K562 (cell line): ENCODE results near the gene TUBA4B. TPM values are rescaled to one million over a fixed set of nuclear protein-coding genes. Genes with fewer than 3 reads are reported as not detected.

Source experiments
- ATAC-seq: fragments of 200-7000 bp; cut with Tn5 transposase; 3 replicates; pipeline ENCODE4 v1.9.1; 2020; ENCODE audit warnings: moderate library complexity
- BruUV-seq: library from RNA; stranded (reverse); fragments of 400-500 nt; replicated peaks from 2 replicates; lab custom pipeline; 2021; lab: Mats Ljungman, UMichigan
- CTCF ChIA-PET: fragments of 300-600 bp; formaldehyde crosslinking; extraction: SDS; loops from one replicate; lab custom pipeline; 2021; ENCODE audit warnings: low intra/inter-chr PET ratio; lab: Yijun Ruan, JAX
- POLR2A ChIA-PET: fragments of 300-600, 350-650 bp; sonication (Branson Sonifier 250); formaldehyde crosslinking; extraction: SDS; loops from one replicate; lab custom pipeline; 2021; ENCODE audit warnings: antibody characterized with exemption, inconsistent platforms; lab: Yijun Ruan, JAX
- DNase-seq, 4 experiments: peaks; one replicate each; pipeline versions ENCODE4 v3.0.0 to v3.0.0-alpha.2; 2011 to 2018; ENCODE audit warnings: low spot score in 3 of 4, mixed read lengths in 3 of 4; ENCODE audit errors: extremely low read depth in 1 of 4
- FAIRE-seq: peaks from 2 replicates; lab custom pipeline; 2011; peaks lifted over from hg19 to GRCh38; lab: Jason Lieb, UNC
- H2AFZ ChIP-seq: 2 replicates; pipeline ENCODE4 v1.6.0; 2011; ENCODE audit warnings: low read depth, low read length, control low read depth, inconsistent platforms
- H3K27ac ChIP-seq: fragments of 200-600 bp; 3 replicates; pipeline ENCODE4 v1.8.0; 2011; ENCODE audit warnings: low read depth, mild to moderate bottlenecking, control low read depth, inconsistent platforms, low read length, moderate library complexity, mixed read lengths; ENCODE audit errors: extremely low read depth
- H3K27me3 ChIP-seq, 2 experiments: fragments of 300-600 bp in 1 of 2; 2 replicates in 1 of 2; 3 replicates in 1 of 2; pipeline versions ENCODE4 v1.6.0 to v1.8.0; 2011; ENCODE audit warnings: inconsistent platforms in 2 of 2, low read length in 2 of 2, mild to moderate bottlenecking in 1 of 2, mixed read lengths in 1 of 2, moderate library complexity in 1 of 2; ENCODE audit not compliant: control insufficient read depth in 2 of 2, insufficient read depth in 2 of 2
- H3K36me3 ChIP-seq: fragments of 300-600 bp; 3 replicates; pipeline ENCODE4 v1.8.0; 2011; ENCODE audit warnings: mild to moderate bottlenecking, low read length, inconsistent platforms; ENCODE audit not compliant: control insufficient read depth, insufficient read depth
- H3K4me1 ChIP-seq, 2 experiments: fragments of 200-600 bp in 1 of 2; replicated peaks in 1 of 2; 2 replicates in 1 of 2; 3 replicates in 1 of 2; pipeline versions ENCODE4 v1.5.1 to v1.8.0; 2011; ENCODE audit warnings: inconsistent platforms in 2 of 2, low read length in 2 of 2, mild to moderate bottlenecking in 1 of 2, mixed read lengths in 1 of 2, moderate library complexity in 1 of 2; ENCODE audit not compliant: control insufficient read depth in 2 of 2, insufficient read depth in 2 of 2
- H3K4me2 ChIP-seq: 2 replicates; pipeline ENCODE4 v1.6.1; 2011; ENCODE audit warnings: low read length, control low read depth, inconsistent platforms, mixed read lengths; ENCODE audit not compliant: insufficient read depth
- H3K4me3 ChIP-seq: fragments of 200-600 bp; sonication (generic), shearing (Covaris generic); 2 replicates; pipeline ENCODE4 v1.5.1; 2016; ENCODE audit warnings: control low read depth, inconsistent platforms
- H3K79me2 ChIP-seq: fragments of 200-600 bp; 3 replicates; pipeline ENCODE4 v1.8.0; 2011; ENCODE audit warnings: low read length, inconsistent platforms; ENCODE audit not compliant: control insufficient read depth, insufficient read depth
- H3K9ac ChIP-seq, 2 experiments: 2 replicates each; pipeline versions ENCODE4 v1.6.0 to v1.6.1; 2011; ENCODE audit warnings: low read depth in 2 of 2, low read length in 2 of 2, control low read depth in 1 of 2, inconsistent platforms in 1 of 2, mild to moderate bottlenecking in 1 of 2, mixed read lengths in 1 of 2; ENCODE audit not compliant: insufficient read depth in 1 of 2
- H3K9me1 ChIP-seq: one replicate; pipeline ENCODE4 v1.6.0; 2011; ENCODE audit warnings: inconsistent platforms, mild to moderate bottlenecking, low read length, moderate library complexity; ENCODE audit not compliant: control insufficient read depth, insufficient read depth
- H3K9me3 ChIP-seq: replicated peaks from 2 replicates; pipeline ENCODE4 v1.5.1; 2011; ENCODE audit warnings: low read depth, low read length, inconsistent platforms; ENCODE audit not compliant: control insufficient read depth, insufficient read depth
- H4K20me1 ChIP-seq: replicated peaks from 2 replicates; pipeline ENCODE4 v1.6.1; 2011; ENCODE audit warnings: low read length, inconsistent platforms, mixed read lengths; ENCODE audit not compliant: control insufficient read depth, insufficient read depth
- ARID4B ChIP-seq: sonication (generic); formaldehyde crosslinking; IDR thresholded peaks from 2 replicates; pipeline ENCODE4 v1.8.0; 2022; ENCODE audit warnings: mild to moderate bottlenecking, missing genetic modification reagents
- C11orf30 ChIP-seq: fragments of 450-650 bp; IDR thresholded peaks from 2 replicates; pipeline ENCODE4 v1.6.1; 2016; ENCODE audit warnings: low read depth, mild to moderate bottlenecking
- GATAD2A ChIP-seq: fragments of 450-650 bp; IDR thresholded peaks from 2 replicates; pipeline ENCODE4 v1.6.1; 2017
- MITF ChIP-seq: IDR thresholded peaks from 2 replicates; pipeline ENCODE4 v1.6.1; 2014; ENCODE audit warnings: antibody characterized with exemption
- NCOA4 ChIP-seq: fragments of 450-650 bp; IDR thresholded peaks from 2 replicates; pipeline ENCODE4 v1.6.1; 2018; ENCODE audit warnings: mild to moderate bottlenecking; ENCODE audit not compliant: partially characterized antibody
- NFYB ChIP-seq: IDR thresholded peaks from 2 replicates; pipeline ENCODE4 v1.6.1; 2011; ENCODE audit warnings: mild to moderate bottlenecking, moderate library complexity; ENCODE audit not compliant: insufficient read length; ENCODE audit errors: extremely low read depth
- PHF8 ChIP-seq: fragments of 200-600 bp; sonication (generic); IDR thresholded peaks from 2 replicates; pipeline ENCODE4 v1.6.1; 2012; ENCODE audit warnings: mixed run types, mild to moderate bottlenecking, inconsistent platforms, low read length, moderate library complexity, borderline replicate concordance
- RUNX1 ChIP-seq: sonication (generic); IDR thresholded peaks from 2 replicates; pipeline ENCODE4 v1.6.1; 2016; ENCODE audit warnings: antibody characterized with exemption, low read depth
- SRF ChIP-seq, 2 experiments: fragments of 250-450, 450-650 bp in 1 of 2; sonication (Bioruptor Pico) in 1 of 2; sonication (generic) in 1 of 2; formaldehyde crosslinking; IDR thresholded peaks; 2 replicates each; pipeline versions ENCODE4 v1.5.0 to v1.5.1; 2020 to 2022; ENCODE audit warnings: mild to moderate bottlenecking in 1 of 2, missing genetic modification reagents in 1 of 2
- SRSF7 ChIP-seq: fragments of 200-400 bp; formaldehyde crosslinking; optimal IDR thresholded peaks from 2 replicates; pipeline ENCODE3; 2017; ENCODE audit warnings: mild to moderate bottlenecking, low read depth, low read length
- TCF7L2 ChIP-seq: fragments of 150-350 bp; IDR thresholded peaks from 2 replicates; pipeline ENCODE4 v1.6.1; 2016; ENCODE audit warnings: low read depth, mild to moderate bottlenecking, low read length, moderate library complexity
- TEAD2 ChIP-seq: fragments of 450-650 bp; IDR thresholded peaks from 2 replicates; pipeline ENCODE4 v1.6.1; 2016; ENCODE audit warnings: missing genetic modification characterization, control low read depth, missing compliant biosample characterization
- ZNF384 ChIP-seq: IDR thresholded peaks from 2 replicates; pipeline ENCODE4 v1.6.1; 2012; ENCODE audit warnings: low read depth, low read length, improper control_type of control experiment
- ZNF79 ChIP-seq: fragments of 250-450 bp; sonication (Bioruptor Pico); IDR thresholded peaks from 2 replicates; pipeline ENCODE4 v1.4.0; 2020; ENCODE audit warnings: low read depth, mild to moderate bottlenecking, moderate library complexity
- WGBS: fragments of 100-300 bp; shearing (Covaris generic); methylation state at CpG from one replicate; pipeline ENCODE4 v1.1.6; 2016; ENCODE audit warnings: low coverage, mixed read lengths; ENCODE audit not compliant: insufficient coverage; ENCODE audit errors: missing lambda C conversion rate; 5-methylcytosine and 5-hydroxymethylcytosine counted together
- in situ Hi-C: fragments of 300-500 bp; cut with MboI; formaldehyde crosslinking; loops from 4 replicates; pipeline ENCODE4 v1.15.0; 2018; ENCODE audit warnings: inconsistent platforms, mixed read lengths
- intact Hi-C: fragments of 100-400 bp; cut with micrococcal nuclease; formaldehyde crosslinking; loops from 2 replicates; pipeline ENCODE4 v1.14.2; 2022
- polyA plus RNA-seq, 8 experiments: library from polyadenylated mRNA; depleted of rRNA in 4 of 8; stranded (reverse) in 5 of 8; unstranded in 3 of 8; fragments of >200 nt; fragmentation: Nextera tagmentation in 2 of 8; fragmentation: Illumina TruSeq in 1 of 8; extraction: Ambion mirVana in 2 of 8; extraction: Trizol in 1 of 8; gene quantifications; 2 replicates each; pipeline versions ENCODE4 v1.2.1 to v1.2.3, GENCODE V29; 2011 to 2014; ENCODE audit warnings: inconsistent platforms in 1 of 8, missing spikeins in 1 of 8
- total RNA-seq, 7 experiments: library from RNA; depleted of rRNA in 6 of 7; stranded (reverse); fragments of >200 nt in 6 of 7; fragmentation: Illumina TruSeq in 2 of 7; extraction: Trizol in 2 of 7; gene quantifications; 2 replicates each; pipeline versions ENCODE4 v1.2.1 to v1.2.3, GENCODE V29; 2011 to 2021; ENCODE audit warnings: low replicate concordance in 1 of 7
- TF ChIP-seq, protein P1 (sequence below): fragments of 450-650 bp; formaldehyde crosslinking; IDR thresholded peaks from 2 replicates; pipeline ENCODE4 v1.4.0; 2020; ENCODE audit warnings: mild to moderate bottlenecking

The TUBA4B gene
- total and polyA plus RNA-seq, 9 of the 15 experiments (the other 6 are each of a cell fraction or from before 2014, with no cell fraction given): 0.04 TPM; not detected in 8

- TF ChIP-seq C11orf30 (no peak), ZNF384 (no peak), TCF7L2 (no peak), ZNF79 (CRISPR knock-in tag) (no peak), PHF8 (no peak)
- TF ChIP-seq, all 486 proteins: peak for 0
Observed at GRCh38 chr2:219291910-219292490, 39.0 kb downstream of the TUBA4B start (continued).

DNA sequence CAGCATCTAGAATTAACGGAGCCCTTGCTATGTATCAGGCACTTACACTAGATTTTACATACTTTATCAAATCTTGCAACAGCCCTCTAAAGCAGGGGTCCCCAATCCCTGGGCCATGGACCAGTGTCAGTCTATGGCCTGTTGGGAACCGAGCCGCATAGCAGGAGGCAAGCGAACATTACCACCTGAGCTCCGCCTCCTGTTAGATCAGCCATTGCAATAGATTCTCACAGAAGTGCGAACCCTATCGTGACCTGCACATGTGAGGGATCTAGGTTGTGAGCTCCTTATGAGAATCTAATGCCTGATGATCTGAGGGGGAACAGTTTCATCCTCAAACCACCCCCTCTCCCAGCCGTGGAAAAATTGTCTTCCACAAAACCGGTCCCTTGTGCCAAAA is 39.6 kb downstream of the TUBA4B start:
- Histone ChIP-seq H3K9me1 (no peaks in the 10 kb centered on the region), H2AFZ (no peak overlapping the region), H3K27ac (no peak overlapping the region), H3K79me2 (no peaks in the 10 kb centered on the region), H4K20me1 (no peaks in the 10 kb centered on the region), H3K9me3 (no peaks in the 10 kb centered on the region), H3K4me1 (peaks cover 31 to 62% of the 10 kb centered on the region in 2 experiments), H3K27me3 (no peaks in the 10 kb centered on the region), H3K9ac (no peak overlapping the region), H3K4me2 (no peak overlapping the region), H3K4me3 (no peak overlapping the region), H3K36me3 (no peaks in the 10 kb centered on the region)
- FAIRE-seq (no peak), ATAC-seq (no peak), DNase-seq (no peak)
- ChIA-PET POLR2A (interaction anchor here (1.9 kb wide), 1 partner anchor 13 kb away, joined by 6 read pairs; the partner anchor contains the start of gene DNAJB2), CTCF (no interaction called here)
- 94% methylated on average over 3 of the region's 9 CpGs for WGBS
- intact Hi-C loops (no loop called here), in situ Hi-C loops (loop anchor here (5.0 kb wide), 1 partner anchor 120 kb away; the partner anchor contains the start of gene SLC23A3)
- BruUV-seq: no TSS peak
- TF ChIP-seq TEAD2 (tag) (no peak), SRF (CRISPR knock-in tag; IDR thresholded peaks at IDR 0.05) (no peak), ARID4B (CRISPR knock-in tag) (no peak), GATAD2A (no peak), NCOA4 (no peak), RUNX1 (no peak), SRSF7 (no peak), NFYB (no peak), MITF (no peak)
- TF ChIP-seq, protein P1, sequence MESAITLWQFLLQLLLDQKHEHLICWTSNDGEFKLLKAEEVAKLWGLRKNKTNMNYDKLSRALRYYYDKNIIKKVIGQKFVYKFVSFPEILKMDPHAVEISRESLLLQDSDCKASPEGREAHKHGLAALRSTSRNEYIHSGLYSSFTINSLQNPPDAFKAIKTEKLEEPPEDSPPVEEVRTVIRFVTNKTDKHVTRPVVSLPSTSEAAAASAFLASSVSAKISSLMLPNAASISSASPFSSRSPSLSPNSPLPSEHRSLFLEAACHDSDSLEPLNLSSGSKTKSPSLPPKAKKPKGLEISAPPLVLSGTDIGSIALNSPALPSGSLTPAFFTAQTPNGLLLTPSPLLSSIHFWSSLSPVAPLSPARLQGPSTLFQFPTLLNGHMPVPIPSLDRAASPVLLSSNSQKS (CRISPR knock-in tag): no peak
